Astrocyte (in vitro differentiated cells and primary cell): ENCODE measurements around the gene FAM229A.

ENCODE experiments used
- CTCF ChIP-seq: IDR thresholded peaks from 2 replicates; pipeline ENCODE4 v1.5.1; 2011; ENCODE audit warnings: low read depth, mild to moderate bottlenecking, inconsistent platforms, low read length, moderate library complexity; ENCODE audit not compliant: insufficient read depth
- EZH2 ChIP-seq: IDR thresholded peaks from 2 replicates; pipeline ENCODE4 v1.6.1; 2012; ENCODE audit warnings: mild to moderate bottlenecking, low read length, inconsistent platforms; ENCODE audit not compliant: insufficient read depth

GRCh38 chr1:32334274-32334861, 27.9 kb downstream of the FAM229A start:
- TF ChIP-seq CTCF (no peak), EZH2 (no peak)
